Measurements from ENCODE around the gene PHOSPHO2. TPM values are rescaled to one million over a fixed set of nuclear protein-coding genes. Genes with fewer than 3 reads are reported as not detected.

PHOSPHO2 gene, protein sequence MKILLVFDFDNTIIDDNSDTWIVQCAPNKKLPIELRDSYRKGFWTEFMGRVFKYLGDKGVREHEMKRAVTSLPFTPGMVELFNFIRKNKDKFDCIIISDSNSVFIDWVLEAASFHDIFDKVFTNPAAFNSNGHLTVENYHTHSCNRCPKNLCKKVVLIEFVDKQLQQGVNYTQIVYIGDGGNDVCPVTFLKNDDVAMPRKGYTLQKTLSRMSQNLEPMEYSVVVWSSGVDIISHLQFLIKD
- total RNA-seq (2014; rRNA removed; shearing (Covaris generic)): 1.2 and 3.3 TPM in 2 replicates
- 1.3 and 1.5 TPM in 2 replicates for polyA plus RNA-seq (2015; cell fraction: cytosol; rRNA removed)
- 4.4 and 4.9 TPM in 2 replicates for polyA plus RNA-seq (2015; cell fraction: nucleus; rRNA removed)

DNA sequence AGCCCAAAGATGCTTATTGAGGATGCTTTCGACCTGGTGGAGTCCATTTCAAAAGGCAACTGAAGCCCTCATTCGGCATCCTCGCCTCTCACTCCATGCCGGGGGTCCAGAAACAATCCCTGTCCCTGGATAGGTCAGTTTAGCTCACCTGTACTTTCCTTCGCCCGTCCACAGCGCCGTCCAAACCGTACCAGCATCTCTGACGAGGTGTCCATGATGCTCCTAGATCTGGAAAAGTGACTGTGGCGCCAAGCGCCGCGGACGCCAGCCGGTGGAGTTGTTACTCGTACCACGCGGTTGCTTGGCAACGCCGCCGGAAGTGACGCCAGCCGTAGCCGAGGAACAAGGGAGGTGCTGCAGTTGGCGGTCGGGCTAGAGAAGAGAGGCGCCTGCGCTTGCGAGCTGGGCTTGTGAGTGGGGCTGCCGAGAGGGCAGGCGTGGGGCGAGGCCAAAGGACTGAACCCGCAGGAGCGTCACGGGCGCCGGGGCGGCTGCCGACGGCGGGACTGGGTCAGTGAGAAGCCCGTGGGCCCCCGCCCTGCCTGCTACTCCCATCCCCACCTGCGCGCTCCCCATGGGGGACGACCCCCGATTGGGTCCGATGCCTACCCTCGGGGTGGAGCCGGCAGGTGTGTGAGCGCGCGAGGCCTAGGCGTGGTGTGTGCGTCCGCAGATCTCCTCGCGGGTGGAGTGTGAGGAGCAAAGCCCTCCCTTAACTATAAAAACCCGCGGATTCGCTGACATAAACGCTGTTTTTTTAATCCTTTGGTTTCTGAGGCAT, at the start of gene PHOSPHO2, which contains the start of gene CFAP210:
Gene PHOSPHO2 (plus strand): TSS at position 357 of the 781 bp plus-strand sequence. CDS start 6,503 bp downstream, outside the sequence.
Gene CFAP210 (minus strand): TSS at position 293 of the 781 bp plus-strand sequence. CDS start 78 bp downstream, at position 215.
- in situ Hi-C loops (cut with HindIII; ENCODE audit: low pct_unique_long_range_greater_than_20kb, low sequenced_read_pairs): no loop called here

GRCh38 chr2:169647496-169647895, 46.8 kb upstream of the PHOSPHO2 start:
- in situ Hi-C loops (cut with HindIII; ENCODE audit: low pct_unique_long_range_greater_than_20kb, low sequenced_read_pairs): no loop called here
- DNase-seq (ENCODE audit: low read depth, low spot score): no peak

More for the DNA sequence above, at the start of gene PHOSPHO2, which contains the start of gene CFAP210:
- peak; percentile 95 for DNase-seq (ENCODE audit: low read depth, low spot score)

DNA sequence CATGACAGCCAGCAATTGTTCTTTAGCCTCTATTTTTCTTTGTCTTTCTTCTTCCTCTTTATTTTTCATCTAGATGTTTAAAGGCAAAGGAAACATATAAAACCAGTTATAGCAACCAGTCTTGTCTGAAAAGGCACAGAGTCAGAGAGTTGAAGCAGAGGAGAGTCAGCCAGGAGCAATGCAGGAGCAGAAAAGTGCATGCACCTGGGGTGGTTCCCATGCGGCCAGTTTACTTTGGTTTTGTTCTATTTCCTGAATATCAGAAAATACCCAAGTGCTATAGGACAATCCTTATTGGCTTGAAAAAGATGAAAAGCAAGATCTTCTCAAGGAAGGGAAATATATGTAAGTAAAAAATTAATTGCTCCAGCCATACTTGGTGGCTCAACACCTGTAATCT, 45.0 kb upstream of the PHOSPHO2 start:
- no peak for DNase-seq (ENCODE audit: low read depth, low spot score)
- in situ Hi-C loops (cut with HindIII; ENCODE audit: low pct_unique_long_range_greater_than_20kb, low sequenced_read_pairs): no loop called here

- DNase-seq (ENCODE audit: low read depth, low spot score): no peak
- in situ Hi-C loops (cut with HindIII; ENCODE audit: low pct_unique_long_range_greater_than_20kb, low sequenced_read_pairs): no loop called here
Observed at GRCh38 chr2:169653636-169654035, 40.6 kb upstream of the PHOSPHO2 start.

DNA sequence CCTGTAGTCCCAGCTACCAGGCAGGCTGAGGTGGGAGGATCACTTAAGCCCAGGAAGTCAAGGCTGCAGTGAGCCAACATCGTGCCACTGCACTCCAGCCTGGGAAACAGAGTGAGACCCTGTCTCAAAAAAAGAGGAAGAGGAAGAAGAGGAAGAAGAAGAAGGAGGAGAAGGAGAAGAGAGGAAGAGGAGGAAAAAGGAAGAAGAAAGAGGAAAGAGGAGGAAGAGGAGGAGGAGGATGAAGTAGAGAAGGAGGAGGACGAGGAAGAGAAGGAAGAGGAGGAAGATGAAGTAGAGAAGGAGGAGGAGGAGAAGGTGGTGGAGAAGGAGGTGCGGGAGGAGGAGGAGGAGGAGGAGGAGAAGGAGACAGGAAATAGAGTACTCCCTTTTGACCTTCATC, 38.1 kb upstream of the PHOSPHO2 start:
- in situ Hi-C loops (cut with HindIII; ENCODE audit: low pct_unique_long_range_greater_than_20kb, low sequenced_read_pairs): no loop called here
- DNase-seq (ENCODE audit: low read depth, low spot score): no peak

DNA sequence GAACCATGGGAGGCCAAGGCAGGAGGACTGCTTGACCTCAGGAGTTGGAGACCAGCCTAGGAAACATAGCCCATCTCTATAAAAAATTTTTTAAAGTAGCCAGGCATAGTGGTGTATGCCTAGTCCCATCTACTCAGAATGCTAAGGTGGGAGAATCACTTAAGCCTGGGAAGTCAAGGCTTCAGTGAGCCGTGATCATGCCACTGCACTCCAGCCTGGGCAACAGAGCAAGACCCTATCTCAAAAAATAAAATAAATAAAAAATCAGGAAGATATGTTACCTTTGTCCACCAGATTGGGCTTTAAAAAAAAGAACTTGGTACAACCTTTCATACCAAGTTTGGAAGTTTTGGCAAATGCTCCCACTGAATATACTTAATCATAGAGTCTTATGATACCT, 35.4 kb upstream of the PHOSPHO2 start:
- DNase-seq (ENCODE audit: low read depth, low spot score): no peak
- in situ Hi-C loops (cut with HindIII; ENCODE audit: low pct_unique_long_range_greater_than_20kb, low sequenced_read_pairs): no loop called here

DNA sequence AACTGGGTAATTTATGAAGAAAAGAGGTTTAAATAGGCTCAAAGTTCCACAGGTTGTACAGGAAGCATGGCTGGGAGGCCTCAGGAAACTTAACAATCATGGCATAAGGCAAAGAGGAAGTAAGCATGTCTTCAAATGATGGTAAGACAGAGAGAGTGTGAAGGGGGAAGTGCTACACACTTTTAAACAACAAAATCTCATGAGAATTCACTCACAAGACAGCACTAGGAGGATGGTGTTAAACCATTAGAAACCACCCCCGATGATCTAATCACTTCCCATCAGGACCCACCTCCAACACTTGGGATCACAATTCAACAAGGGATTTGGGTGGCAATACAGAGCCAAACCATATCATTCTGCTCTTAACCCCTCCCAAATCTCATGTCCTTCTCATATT, 34.9 kb upstream of the PHOSPHO2 start:
- no peak for DNase-seq (ENCODE audit: low read depth, low spot score)
- in situ Hi-C loops (cut with HindIII; ENCODE audit: low pct_unique_long_range_greater_than_20kb, low sequenced_read_pairs): no loop called here

GRCh38 chr2:169661265-169661664, 33.0 kb upstream of the PHOSPHO2 start:
- no peak for DNase-seq (ENCODE audit: low read depth, low spot score)
- in situ Hi-C loops (cut with HindIII; ENCODE audit: low pct_unique_long_range_greater_than_20kb, low sequenced_read_pairs): no loop called here

- no peak for DNase-seq (ENCODE audit: low read depth, low spot score)
- in situ Hi-C loops (cut with HindIII; ENCODE audit: low pct_unique_long_range_greater_than_20kb, low sequenced_read_pairs): no loop called here
Observed at GRCh38 chr2:169662744-169663143, 31.5 kb upstream of the PHOSPHO2 start.

GRCh38 chr2:169663247-169663646, 31.0 kb upstream of the PHOSPHO2 start:
- in situ Hi-C loops (cut with HindIII; ENCODE audit: low pct_unique_long_range_greater_than_20kb, low sequenced_read_pairs): no loop called here
- DNase-seq (ENCODE audit: low read depth, low spot score): no peak

DNA sequence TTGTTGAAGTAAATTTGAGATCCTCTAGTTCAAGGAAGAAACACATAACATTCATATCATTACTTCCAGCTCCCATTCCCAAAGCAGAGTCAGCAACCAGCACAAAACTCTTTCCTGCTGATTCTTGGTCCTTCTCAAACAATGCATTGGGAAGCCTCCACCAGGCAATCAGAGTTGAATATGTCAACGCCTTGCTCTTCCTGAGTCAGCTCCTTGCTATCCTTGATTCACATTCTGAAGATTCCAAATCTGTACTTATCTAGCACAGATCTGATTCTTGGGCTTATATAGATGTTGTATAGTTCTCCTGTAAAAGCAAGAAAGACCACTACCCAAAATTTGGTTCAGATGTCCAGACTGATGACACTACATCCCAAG, 29.7 kb upstream of the PHOSPHO2 start:
- no peak for DNase-seq (ENCODE audit: low read depth, low spot score)

GRCh38 chr2:169664978-169665930, 29.0 kb upstream of the PHOSPHO2 start:
- no peak for DNase-seq (ENCODE audit: low read depth, low spot score)
- in situ Hi-C loops (cut with HindIII; ENCODE audit: low pct_unique_long_range_greater_than_20kb, low sequenced_read_pairs): no loop called here

More for the DNA sequence above, 29.7 kb upstream of the PHOSPHO2 start:
- in situ Hi-C loops (cut with HindIII; ENCODE audit: low pct_unique_long_range_greater_than_20kb, low sequenced_read_pairs): no loop called here

GRCh38 chr2:169667583-169667982, 26.7 kb upstream of the PHOSPHO2 start:
- no peak for DNase-seq (ENCODE audit: low read depth, low spot score)
- in situ Hi-C loops (cut with HindIII; ENCODE audit: low pct_unique_long_range_greater_than_20kb, low sequenced_read_pairs): no loop called here

- in situ Hi-C loops (cut with HindIII; ENCODE audit: low pct_unique_long_range_greater_than_20kb, low sequenced_read_pairs): no loop called here
- no peak for DNase-seq (ENCODE audit: low read depth, low spot score)
Observed at GRCh38 chr2:169670215-169670651, 24.0 kb upstream of the PHOSPHO2 start.

DNA sequence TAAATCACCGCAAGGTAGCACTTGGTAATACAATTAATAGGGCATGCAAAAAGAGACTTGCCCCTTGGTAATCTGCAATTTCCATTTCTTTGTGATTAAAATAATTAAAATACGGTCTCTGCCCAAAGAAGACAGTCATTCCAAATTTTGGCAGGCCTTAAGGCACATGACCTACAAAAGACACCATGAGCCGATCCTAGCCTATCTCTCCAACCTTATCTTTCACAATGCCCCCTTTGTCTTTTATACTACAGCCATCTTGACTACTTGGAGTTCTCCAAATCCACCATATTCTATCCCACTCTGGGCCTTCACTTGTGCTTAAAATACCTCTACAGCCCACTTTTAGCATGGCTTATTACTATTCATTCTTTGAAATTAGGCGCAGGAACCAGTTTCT, 23.3 kb upstream of the PHOSPHO2 start:
- DNase-seq (ENCODE audit: low read depth, low spot score): no peak
- in situ Hi-C loops (cut with HindIII; ENCODE audit: low pct_unique_long_range_greater_than_20kb, low sequenced_read_pairs): no loop called here

- in situ Hi-C loops (cut with HindIII; ENCODE audit: low pct_unique_long_range_greater_than_20kb, low sequenced_read_pairs): no loop called here
- no peak for DNase-seq (ENCODE audit: low read depth, low spot score)
Observed at GRCh38 chr2:169672406-169672805, 21.9 kb upstream of the PHOSPHO2 start.

- DNase-seq (ENCODE audit: low read depth, low spot score): no peak
- in situ Hi-C loops (cut with HindIII; ENCODE audit: low pct_unique_long_range_greater_than_20kb, low sequenced_read_pairs): no loop called here
Observed at GRCh38 chr2:169673106-169673505, 21.2 kb upstream of the PHOSPHO2 start.

GRCh38 chr2:169673921-169674320, 20.3 kb upstream of the PHOSPHO2 start:
- in situ Hi-C loops (cut with HindIII; ENCODE audit: low pct_unique_long_range_greater_than_20kb, low sequenced_read_pairs): no loop called here
- DNase-seq (ENCODE audit: low read depth, low spot score): no peak

Data from SK-MEL-5 (cell line).